PFSK-1 (cell line): ENCODE results near the gene SLC38A3.

Experiments
- POLR2AphosphoS5 ChIP-seq: IDR thresholded peaks from 2 replicates; pipeline ENCODE4 v1.6.1; 2012; ENCODE audit warnings: low read depth, mild to moderate bottlenecking, control low read depth, low read length, moderate library complexity
- REST ChIP-seq, 2 experiments: IDR thresholded peaks; 2 replicates each; pipeline versions ENCODE4 v1.6.1 to v1.8.0; 2011 to 2012; ENCODE audit warnings: low read depth in 2 of 2, low read length in 2 of 2, control low read depth in 1 of 2, inconsistent platforms in 1 of 2, mild to moderate bottlenecking in 1 of 2, moderate library complexity in 1 of 2; ENCODE audit not compliant: insufficient read depth in 1 of 2
- SIN3A ChIP-seq: IDR thresholded peaks from 2 replicates; pipeline ENCODE4 v1.6.1; 2012; ENCODE audit warnings: mild to moderate bottlenecking, low read length, moderate library complexity, borderline replicate concordance; ENCODE audit not compliant: insufficient read depth
- TAF1 ChIP-seq: IDR thresholded peaks from 2 replicates; pipeline ENCODE4 v1.6.1; 2012; ENCODE audit warnings: low read length, control low read depth, borderline replicate concordance; ENCODE audit not compliant: insufficient read depth

- TF ChIP-seq SIN3A (no peak), TAF1 (no peak), REST (IDR thresholded peaks at IDR 0.05; ENCODE audit: insufficient read depth in 1 of 2, low read depth in 2 of 2, low read length in 2 of 2) (no peak), POLR2AphosphoS5 (no peak)
Measured at GRCh38 chr3:50217681-50218080, 12.6 kb downstream of the SLC38A3 start.
